ENCODE results near the gene GNA15.
A peak's percentile ranks its signal among the peaks of the same experiment; 100 is the strongest.
"Not testable (repeated sequence)": the region's sequence is repeated elsewhere in the genome, so short reads cannot be mapped to it uniquely, and the experiment has no call there.

Gene GNA15

DNA sequence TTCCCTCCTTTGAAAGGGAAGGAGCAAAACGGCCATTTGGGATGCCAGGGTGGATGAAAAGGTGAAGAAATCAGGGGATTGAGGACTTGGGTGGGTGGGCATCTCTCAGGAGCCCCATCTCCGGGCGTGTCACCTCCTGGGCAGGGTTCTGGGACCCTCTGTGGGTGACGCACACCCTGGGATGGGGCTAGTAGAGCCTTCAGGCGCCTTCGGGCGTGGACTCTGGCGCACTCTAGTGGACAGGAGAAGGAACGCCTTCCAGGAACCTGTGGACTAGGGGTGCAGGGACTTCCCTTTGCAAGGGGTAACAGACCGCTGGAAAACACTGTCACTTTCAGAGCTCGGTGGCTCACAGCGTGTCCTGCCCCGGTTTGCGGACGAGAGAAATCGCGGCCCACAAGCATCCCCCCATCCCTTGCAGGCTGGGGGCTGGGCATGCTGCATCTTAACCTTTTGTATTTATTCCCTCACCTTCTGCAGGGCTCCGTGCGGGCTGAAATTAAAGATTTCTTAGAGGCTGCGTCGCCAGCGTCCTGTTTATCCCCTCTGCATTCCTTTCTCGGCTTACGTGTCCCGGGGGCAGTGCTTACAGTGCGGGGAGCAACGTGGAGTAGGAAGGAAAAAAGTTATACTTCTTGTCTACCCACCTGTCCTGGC lies 27.5 kb downstream of the GNA15 start:
- Histone ChIP-seq H3K4me1 (ENCODE audit: control insufficient read depth, insufficient read depth, low read length) (peaks cover 8% of the 10 kb centered on the region), H3K4me3 (ENCODE audit: low read depth, low read length) (peak overlapping the region; percentile 71), H3K9ac (ENCODE audit: low read length) (peak overlapping the region; percentile 43), H3K36me3 (ENCODE audit: control insufficient read depth, insufficient read depth, low read length) (no peaks in the 10 kb centered on the region), H3K27me3 (ENCODE audit: control insufficient read depth, insufficient read depth, low read length) (peaks cover 7% of the 10 kb centered on the region), H3K9me3 (ENCODE audit: control insufficient read depth, insufficient read depth, low read depth, low read length) (peaks cover 10% of the 10 kb centered on the region; the same call in 1 of the 2 replicates), H3K27ac (ENCODE audit: low read depth, low read length) (no peak overlapping the region)

GRCh38 chr19:3163943-3164342 lies 28.1 kb downstream of the GNA15 start:
- peak overlapping the region; percentile 71 for H3K4me3 ChIP-seq (ENCODE audit: low read depth, low read length)
- H3K27me3 ChIP-seq (ENCODE audit: control insufficient read depth, insufficient read depth, low read length) = peaks cover 7% of the 10 kb centered on the region
- peak overlapping the region; percentile 43 for H3K9ac ChIP-seq (ENCODE audit: low read length)
- peaks cover 10% of the 10 kb centered on the region; the same call in 1 of the 2 replicates for H3K9me3 ChIP-seq (ENCODE audit: control insufficient read depth, insufficient read depth, low read depth, low read length)
- H3K4me1 ChIP-seq (ENCODE audit: control insufficient read depth, insufficient read depth, low read length) = peaks cover 8% of the 10 kb centered on the region
- H3K36me3 ChIP-seq (ENCODE audit: control insufficient read depth, insufficient read depth, low read length) = no peaks in the 10 kb centered on the region
- no peak overlapping the region for H3K27ac ChIP-seq (ENCODE audit: low read depth, low read length)

DNA sequence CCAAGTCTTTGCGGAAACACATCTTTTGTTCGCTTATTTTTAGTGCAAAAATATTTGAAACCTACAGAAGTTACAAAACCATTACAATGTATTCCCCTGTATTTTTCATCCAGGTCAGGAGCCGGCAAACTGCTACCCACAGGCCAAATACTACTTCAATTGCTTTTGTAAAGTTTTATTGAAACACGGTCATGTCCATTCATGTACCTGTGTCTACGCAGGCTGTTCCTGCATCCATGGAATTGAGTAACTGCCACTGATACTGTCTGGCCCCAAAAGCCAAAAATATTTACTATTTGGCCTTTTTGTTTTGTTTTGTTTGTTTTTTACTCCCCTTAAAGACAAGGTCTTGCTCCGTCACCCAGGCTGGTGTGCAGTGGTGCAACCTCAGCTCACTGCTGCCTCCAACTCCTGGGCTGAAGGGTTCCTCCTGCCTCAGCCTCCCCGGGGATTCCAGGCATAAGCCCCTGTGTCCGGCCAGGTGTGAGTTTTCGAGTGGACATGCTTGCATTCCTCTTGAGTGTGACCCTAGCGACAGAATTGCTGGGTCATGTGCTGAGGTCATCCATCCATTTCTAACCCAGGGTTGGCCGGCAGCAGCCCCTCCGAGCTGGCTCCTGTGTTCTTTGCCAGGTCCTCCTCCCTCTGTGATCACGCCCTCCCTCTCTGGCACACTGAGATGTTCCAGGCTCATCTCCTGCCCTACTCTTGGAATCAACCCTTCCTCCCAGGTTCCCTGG lies 31.9 kb downstream of the GNA15 start:
- Histone ChIP-seq H3K9ac (ENCODE audit: low read length) (no peak overlapping the region), H3K27ac (ENCODE audit: low read depth, low read length) (no peak overlapping the region)

GRCh38 chr19:3171894-3172672 lies 36.2 kb downstream of the GNA15 start:
- H3K9ac ChIP-seq (ENCODE audit: low read length) = no peak overlapping the region
- no peaks in the 10 kb centered on the region for H3K36me3 ChIP-seq (ENCODE audit: control insufficient read depth, insufficient read depth, low read length)
- H3K4me1 ChIP-seq (ENCODE audit: control insufficient read depth, insufficient read depth, low read length) = 0 out of 2 replicates have a peak, but pooled peaks cover 3% of the 10 kb centered on the region
- no peaks in the 10 kb centered on the region; the same call in 1 of the 2 replicates for H3K27me3 ChIP-seq (ENCODE audit: control insufficient read depth, insufficient read depth, low read length)
- no peaks in the 10 kb centered on the region for H3K9me3 ChIP-seq (ENCODE audit: control insufficient read depth, insufficient read depth, low read depth, low read length)
- H3K27ac ChIP-seq (ENCODE audit: low read depth, low read length) = no peak overlapping the region
- H3K4me3 ChIP-seq (ENCODE audit: low read depth, low read length) = no peak overlapping the region

More for the DNA sequence above, 31.9 kb downstream of the GNA15 start:
- Histone ChIP-seq H3K9me3 (ENCODE audit: control insufficient read depth, insufficient read depth, low read depth, low read length) (no peaks in the 10 kb centered on the region), H3K4me3 (ENCODE audit: low read depth, low read length) (no peak overlapping the region), H3K27me3 (ENCODE audit: control insufficient read depth, insufficient read depth, low read length) (peaks cover 7% of the 10 kb centered on the region), H3K4me1 (ENCODE audit: control insufficient read depth, insufficient read depth, low read length) (peaks cover 8% of the 10 kb centered on the region; the same call in 1 of the 2 replicates), H3K36me3 (ENCODE audit: control insufficient read depth, insufficient read depth, low read length) (no peaks in the 10 kb centered on the region)

- not testable (repeated sequence) for H3K36me3 ChIP-seq (ENCODE audit: control insufficient read depth, insufficient read depth, low read length); H3K27ac ChIP-seq (ENCODE audit: low read depth, low read length); H3K27me3 ChIP-seq (ENCODE audit: control insufficient read depth, insufficient read depth, low read length); H3K4me3 ChIP-seq (ENCODE audit: low read depth, low read length); H3K9ac ChIP-seq (ENCODE audit: low read length); H3K9me3 ChIP-seq (ENCODE audit: control insufficient read depth, insufficient read depth, low read depth, low read length); H3K4me1 ChIP-seq (ENCODE audit: control insufficient read depth, insufficient read depth, low read length)
Measured at GRCh38 chr19:3172673-3173000, 36.8 kb downstream of the GNA15 start.

DNA sequence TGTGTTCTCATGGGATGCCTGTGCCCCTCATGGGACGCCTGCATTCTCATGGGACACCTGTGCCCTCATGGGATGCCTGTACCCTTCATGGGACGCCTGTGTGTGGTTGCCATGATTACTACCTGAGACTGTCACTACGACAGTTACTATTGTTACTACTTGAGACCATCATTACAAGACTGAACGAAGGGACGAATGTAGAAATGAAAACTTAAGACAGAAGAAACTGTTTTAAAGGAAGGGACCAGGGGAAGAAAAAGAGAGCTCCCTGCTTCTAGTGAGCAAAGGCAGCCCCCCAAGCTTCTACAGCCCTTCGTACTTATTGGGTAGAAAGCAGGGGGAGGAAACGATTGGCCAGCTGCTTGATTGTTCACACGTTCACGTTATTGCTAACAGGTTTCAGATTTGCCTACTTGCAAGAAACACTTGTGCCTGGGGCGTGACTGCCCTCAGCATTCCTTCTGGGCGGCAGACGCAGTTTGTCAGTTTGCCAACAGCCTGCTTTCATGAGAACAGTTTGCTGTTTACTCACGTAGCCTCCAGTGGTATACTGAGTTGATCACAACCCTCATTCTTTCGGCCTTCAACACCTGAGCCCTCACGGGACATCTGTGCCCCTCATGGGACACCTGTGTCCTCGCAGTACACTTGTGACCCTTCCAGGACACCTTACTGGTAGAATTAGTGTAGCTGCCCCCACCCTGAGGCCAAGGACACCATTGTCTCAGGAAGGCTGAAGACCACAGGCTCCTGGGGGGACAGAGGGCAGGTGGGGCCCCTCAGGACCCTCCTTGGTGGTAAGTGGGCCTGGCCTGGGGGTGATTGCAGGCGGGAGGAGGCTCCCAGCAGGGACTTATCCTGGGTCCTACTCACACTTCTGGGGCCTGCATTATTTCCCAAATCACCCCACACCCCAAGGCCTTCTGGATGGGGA lies 40.2 kb downstream of the GNA15 start:
- H3K4me1 ChIP-seq (ENCODE audit: control insufficient read depth, insufficient read depth, low read length) = no peaks in the 10 kb centered on the region
- H3K4me3 ChIP-seq (ENCODE audit: low read depth, low read length) = no peak overlapping the region
- no peaks in the 10 kb centered on the region for H3K36me3 ChIP-seq (ENCODE audit: control insufficient read depth, insufficient read depth, low read length)
- H3K9ac ChIP-seq (ENCODE audit: low read length) = no peak overlapping the region
- H3K27ac ChIP-seq (ENCODE audit: low read depth, low read length) = no peak overlapping the region
- no peaks in the 10 kb centered on the region for H3K9me3 ChIP-seq (ENCODE audit: control insufficient read depth, insufficient read depth, low read depth, low read length)
- H3K27me3 ChIP-seq (ENCODE audit: control insufficient read depth, insufficient read depth, low read length) = no peaks in the 10 kb centered on the region; the same call in 1 of the 2 replicates

DNA sequence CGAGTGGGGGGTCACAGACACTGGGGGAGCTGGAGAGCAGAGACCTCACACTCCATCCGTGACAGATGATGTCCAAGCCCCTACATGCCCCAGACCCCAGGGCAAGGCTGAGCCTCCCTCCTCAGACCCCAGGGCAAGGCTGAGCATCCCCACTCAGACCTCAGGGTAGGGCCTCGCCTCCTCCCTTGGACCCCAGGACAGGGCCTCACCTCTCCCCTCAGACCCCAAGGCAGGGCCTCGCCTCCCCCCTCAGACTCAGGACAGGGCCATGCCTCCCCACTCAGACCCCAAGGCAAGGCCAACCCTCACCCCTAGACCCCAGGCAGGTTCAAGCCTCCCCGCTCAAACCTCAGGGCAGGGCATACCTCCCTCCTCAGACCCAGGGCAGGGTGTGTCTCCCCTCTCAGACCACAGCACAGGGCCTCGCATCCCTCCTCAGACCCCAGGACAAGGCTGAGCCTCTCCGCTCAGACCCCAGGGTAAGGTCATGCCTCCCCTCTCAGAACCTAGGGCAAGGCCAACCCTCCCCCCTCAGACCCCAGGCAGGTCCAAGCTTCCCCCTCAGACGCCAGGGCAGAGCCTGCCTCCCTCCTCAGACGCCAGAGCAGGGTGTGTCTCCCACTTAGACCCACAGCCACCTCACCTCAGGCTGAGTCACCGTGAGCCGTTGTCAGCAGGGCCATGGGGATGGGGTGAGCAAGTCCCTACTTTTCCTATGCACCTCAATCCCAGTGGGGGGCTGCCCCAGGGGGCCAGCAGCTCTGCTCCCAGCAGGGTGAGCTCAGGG lies 41.1 kb downstream of the GNA15 start:
- H3K4me1 ChIP-seq (ENCODE audit: control insufficient read depth, insufficient read depth, low read length) = no peaks in the 10 kb centered on the region
- H3K27me3 ChIP-seq (ENCODE audit: control insufficient read depth, insufficient read depth, low read length) = no peaks in the 10 kb centered on the region; the same call in 1 of the 2 replicates
- no peaks in the 10 kb centered on the region for H3K9me3 ChIP-seq (ENCODE audit: control insufficient read depth, insufficient read depth, low read depth, low read length)
- no peak overlapping the region for H3K27ac ChIP-seq (ENCODE audit: low read depth, low read length)
- H3K9ac ChIP-seq (ENCODE audit: low read length) = no peak overlapping the region
- H3K4me3 ChIP-seq (ENCODE audit: low read depth, low read length) = no peak overlapping the region
- no peaks in the 10 kb centered on the region for H3K36me3 ChIP-seq (ENCODE audit: control insufficient read depth, insufficient read depth, low read length)

GRCh38 chr19:3178377-3178972 lies 42.6 kb downstream of the GNA15 start, which contains the start of gene S1PR4:
Gene S1PR4 (plus strand): TSS chr19:3178769. CDS start chr19:3178793, 24 bp downstream.
- Histone ChIP-seq H3K9me3 (ENCODE audit: control insufficient read depth, insufficient read depth, low read depth, low read length) (no peaks in the 10 kb centered on the region), H3K27ac (ENCODE audit: low read depth, low read length) (no peak within 1 kb of the TSS), H3K4me3 (ENCODE audit: low read depth, low read length) (no peak within 1 kb of the TSS), H3K9ac (ENCODE audit: low read length) (no peak within 1 kb of the TSS), H3K36me3 (ENCODE audit: control insufficient read depth, insufficient read depth, low read length) (no peaks in the 10 kb centered on the region), H3K4me1 (ENCODE audit: control insufficient read depth, insufficient read depth, low read length) (no peaks in the 10 kb centered on the region), H3K27me3 (ENCODE audit: control insufficient read depth, insufficient read depth, low read length) (no peaks in the 10 kb centered on the region)

GRCh38 chr19:3178973-3179738 lies 43.3 kb downstream of the GNA15 start:
- Histone ChIP-seq H3K27me3 (ENCODE audit: control insufficient read depth, insufficient read depth, low read length) (no peaks in the 10 kb centered on the region), H3K4me3 (ENCODE audit: low read depth, low read length) (no peak overlapping the region), H3K9me3 (ENCODE audit: control insufficient read depth, insufficient read depth, low read depth, low read length) (no peaks in the 10 kb centered on the region), H3K27ac (ENCODE audit: low read depth, low read length) (no peak overlapping the region), H3K4me1 (ENCODE audit: control insufficient read depth, insufficient read depth, low read length) (no peaks in the 10 kb centered on the region), H3K36me3 (ENCODE audit: control insufficient read depth, insufficient read depth, low read length) (no peaks in the 10 kb centered on the region), H3K9ac (ENCODE audit: low read length) (no peak overlapping the region)
